ENCODE measurements around the gene TMEM81. TPM values are rescaled to one million over a fixed set of nuclear protein-coding genes. Genes with fewer than 3 reads are reported as not detected.
A peak's percentile ranks its signal among the peaks of the same experiment; 100 is the strongest.

Gene TMEM81
- total and polyA plus RNA-seq, 7 experiments from 2014 or later, result 0.79 to 8.9 (median 3.3) TPM

DNA sequence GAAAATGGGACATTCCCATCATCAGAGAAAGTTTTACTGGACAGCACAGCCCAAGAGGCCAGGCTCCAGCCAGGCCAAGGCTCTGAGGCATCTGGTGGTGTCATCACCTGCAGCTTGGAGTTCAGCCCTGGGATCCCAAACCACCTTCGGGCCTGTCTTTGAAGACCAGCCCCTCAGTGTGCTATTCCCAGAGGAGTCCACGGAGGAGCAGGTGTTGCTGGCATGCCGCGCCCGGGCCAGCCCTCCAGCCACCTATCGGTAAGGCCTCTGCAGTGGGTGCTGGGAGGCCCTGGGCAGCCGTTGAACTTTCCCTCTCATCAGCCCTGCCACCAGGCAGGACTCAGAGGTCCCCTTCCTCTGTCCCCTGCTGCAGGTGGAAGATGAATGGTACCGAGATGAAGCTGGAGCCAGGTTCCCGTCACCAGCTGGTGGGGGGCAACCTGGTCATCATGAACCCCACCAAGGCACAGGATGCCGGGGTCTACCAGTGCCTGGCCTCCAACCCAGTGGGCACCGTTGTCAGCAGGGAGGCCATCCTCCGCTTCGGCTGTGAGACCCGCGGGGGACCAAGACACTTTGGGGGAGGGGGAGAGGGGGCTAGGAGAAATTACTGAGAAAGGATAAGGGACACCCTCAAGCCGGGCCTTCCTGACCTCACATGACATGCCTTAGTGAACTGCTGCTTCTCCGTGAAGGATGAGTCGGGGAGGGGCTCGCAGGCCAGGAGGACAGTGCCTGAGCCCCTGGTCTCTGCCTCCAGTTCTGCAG, 26.3 kb downstream of the TMEM81 start:
- intact Hi-C loops (cut with micrococcal nuclease), result no loop called here
- Histone ChIP-seq H3K4me3 (ENCODE audit: low read length) (no peak overlapping the region), H3K9me3 (ENCODE audit: control insufficient read depth in 2 of 3, low read length in 3 of 3) (no peaks in the 10 kb centered on the region), H3K27ac (ENCODE audit: low read depth, low read length) (no peak overlapping the region), H3K36me3 (ENCODE audit: control insufficient read depth in 2 of 3, insufficient read depth in 3 of 3, low read length in 3 of 3) (no peaks in the 10 kb centered on the region), H3K4me1 (ENCODE audit: control insufficient read depth in 2 of 2, insufficient read depth in 2 of 2, low read length in 2 of 2) (no peaks in the 10 kb centered on the region), H3K27me3 (ENCODE audit: control insufficient read depth in 2 of 2, insufficient read depth in 2 of 2, low read length in 2 of 2) (no peaks in the 10 kb centered on the region)
- Mint-ChIP-seq H3K36me3 (no peaks in the 10 kb centered on the region), H3K27me3 (peaks cover 0 to 5% (median 0%) of the 10 kb centered on the region in 5 donors), H3K9me3 (no peaks in the 10 kb centered on the region), H3K27ac (no peak overlapping the region), H3K4me3 (no peak overlapping the region), H3K4me1 (peaks cover 0 to 4% (median 0%) of the 10 kb centered on the region in 7 donors)
- ATAC-seq (no peak), DNase-seq (no peak)
- ChIA-PET POLR2A (no interaction called here), CTCF (no interaction called here)

DNA sequence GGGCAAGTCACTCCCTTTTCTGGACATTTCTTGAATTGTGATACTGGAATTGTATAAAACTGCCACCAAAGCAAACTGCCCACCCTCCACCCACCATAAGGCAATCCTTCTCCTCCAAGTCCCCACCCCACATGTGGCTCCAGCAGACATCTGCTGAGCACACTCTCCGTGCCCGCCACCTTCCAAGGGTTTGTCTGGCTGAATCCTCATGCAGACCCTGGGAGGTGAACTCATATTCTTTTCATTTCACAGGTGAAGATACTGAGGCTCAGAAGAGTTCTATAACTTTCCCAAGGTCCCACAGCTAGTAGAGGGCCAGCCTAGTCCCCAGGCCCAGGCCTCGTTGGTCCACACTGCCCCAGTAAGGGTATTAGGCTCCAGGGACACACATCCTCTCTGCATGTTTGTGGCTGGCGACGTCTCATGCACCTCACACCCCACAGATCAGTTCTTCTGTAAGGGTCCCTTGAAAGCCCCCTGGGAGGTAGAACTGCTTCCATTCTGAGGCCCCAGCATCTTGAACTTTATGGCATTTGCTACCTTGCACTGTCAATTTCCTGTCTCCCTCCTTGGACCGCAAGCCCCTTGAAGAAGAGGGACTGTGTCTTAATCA, 27.2 kb downstream of the TMEM81 start:
- Histone ChIP-seq H3K9me3 (ENCODE audit: control insufficient read depth in 2 of 3, low read length in 3 of 3) (no peaks in the 10 kb centered on the region), H3K4me1 (ENCODE audit: control insufficient read depth in 2 of 2, insufficient read depth in 2 of 2, low read length in 2 of 2) (no peaks in the 10 kb centered on the region), H3K27me3 (ENCODE audit: control insufficient read depth in 2 of 2, insufficient read depth in 2 of 2, low read length in 2 of 2) (no peaks in the 10 kb centered on the region), H3K36me3 (ENCODE audit: control insufficient read depth in 2 of 3, insufficient read depth in 3 of 3, low read length in 3 of 3) (no peaks in the 10 kb centered on the region), H3K27ac (ENCODE audit: low read depth, low read length) (no peak overlapping the region), H3K4me3 (ENCODE audit: low read length) (no peak overlapping the region)
- CTCF ChIA-PET, result no interaction called here
- intact Hi-C loops (cut with micrococcal nuclease), result no loop called here
- Mint-ChIP-seq H3K36me3 (no peaks in the 10 kb centered on the region), H3K4me1 (peaks cover 0 to 4% (median 0%) of the 10 kb centered on the region in 7 donors), H3K9me3 (no peaks in the 10 kb centered on the region), H3K27me3 (peaks cover 0 to 5% (median 0%) of the 10 kb centered on the region in 5 donors), H3K4me3 (no peak overlapping the region), H3K27ac (no peak overlapping the region)
- DNase-seq (no peak), ATAC-seq (no peak)
- POLR2A ChIA-PET, result no interaction called here

DNA sequence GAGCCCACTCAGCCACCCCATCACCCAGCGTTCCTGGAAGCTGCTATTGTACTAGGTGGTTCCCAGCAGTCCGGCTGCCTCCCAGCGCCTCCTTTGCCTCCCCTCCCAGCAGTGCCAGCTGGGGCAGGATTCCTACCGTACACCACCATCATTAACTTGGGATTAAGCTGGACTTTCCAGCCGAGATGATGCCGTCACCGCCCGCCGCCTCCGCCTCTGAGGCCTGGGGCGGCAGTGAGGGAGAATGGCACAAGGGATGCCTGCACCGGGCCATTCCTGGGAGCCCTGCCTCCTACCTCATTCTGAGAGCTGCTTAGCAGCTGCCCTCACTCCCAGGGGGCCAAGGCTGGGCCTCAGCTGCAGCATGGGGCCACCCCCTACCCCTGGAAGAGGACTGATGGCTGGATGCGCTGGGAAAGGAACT, 28.1 kb downstream of the TMEM81 start:
- Mint-ChIP-seq H3K9me3 (no peaks in the 10 kb centered on the region), H3K27ac (no peak overlapping the region), H3K4me1 (no peaks in the 10 kb centered on the region), H3K36me3 (no peaks in the 10 kb centered on the region), H3K27me3 (peaks cover 0 to 5% (median 0%) of the 10 kb centered on the region in 5 donors), H3K4me3 (no peak overlapping the region)
- Histone ChIP-seq H3K4me3 (ENCODE audit: low read length) (no peak overlapping the region), H3K27me3 (ENCODE audit: control insufficient read depth in 2 of 2, insufficient read depth in 2 of 2, low read length in 2 of 2) (no peaks in the 10 kb centered on the region), H3K4me1 (ENCODE audit: control insufficient read depth in 2 of 2, insufficient read depth in 2 of 2, low read length in 2 of 2) (no peaks in the 10 kb centered on the region), H3K36me3 (ENCODE audit: control insufficient read depth in 2 of 3, insufficient read depth in 3 of 3, low read length in 3 of 3) (no peaks in the 10 kb centered on the region), H3K27ac (ENCODE audit: low read depth, low read length) (no peak overlapping the region), H3K9me3 (ENCODE audit: control insufficient read depth in 2 of 3, low read length in 3 of 3) (no peaks in the 10 kb centered on the region)
- ChIA-PET POLR2A (no interaction called here), CTCF (no interaction called here)
- intact Hi-C loops (cut with micrococcal nuclease), result no loop called here
- DNase-seq (no peak), ATAC-seq (no peak)

DNA sequence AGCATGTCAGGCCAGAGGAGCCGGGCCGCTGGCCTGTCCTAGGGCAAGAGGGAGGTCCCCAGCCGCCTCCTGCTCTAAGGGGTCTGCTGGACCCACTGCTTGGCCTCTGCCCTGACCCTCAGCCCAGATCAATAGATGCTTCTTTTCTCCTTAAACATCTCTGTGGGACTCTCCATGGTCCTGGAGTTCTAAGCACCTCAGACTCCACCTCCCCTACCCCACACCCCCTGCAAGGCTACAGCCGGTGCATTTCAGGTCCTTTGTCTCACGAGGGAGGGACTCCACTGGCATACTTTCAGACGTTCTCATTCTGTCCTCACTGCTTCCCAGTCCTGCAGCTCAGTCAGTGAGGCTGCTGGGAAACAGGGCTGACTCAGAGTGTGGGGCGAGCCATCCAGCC, 30.2 kb downstream of the TMEM81 start:
- H3K36me3 Mint-ChIP-seq, result no peaks in the 10 kb centered on the region
- Histone ChIP-seq H3K9me3 (ENCODE audit: control insufficient read depth in 2 of 3, low read length in 3 of 3) (no peaks in the 10 kb centered on the region), H3K36me3 (ENCODE audit: control insufficient read depth in 2 of 3, insufficient read depth in 3 of 3, low read length in 3 of 3) (no peaks in the 10 kb centered on the region), H3K4me3 (ENCODE audit: low read length) (no peak overlapping the region), H3K27me3 (ENCODE audit: control insufficient read depth in 2 of 2, insufficient read depth in 2 of 2, low read length in 2 of 2) (no peaks in the 10 kb centered on the region), H3K27ac (ENCODE audit: low read depth, low read length) (no peak overlapping the region), H3K4me1 (ENCODE audit: control insufficient read depth in 2 of 2, insufficient read depth in 2 of 2, low read length in 2 of 2) (no peaks in the 10 kb centered on the region)
- peaks cover 0 to 5% (median 0%) of the 10 kb centered on the region in 5 donors for H3K27me3 Mint-ChIP-seq
- intact Hi-C loops (cut with micrococcal nuclease), result no loop called here
- ATAC-seq (no peak), DNase-seq (no peak)
- POLR2A ChIA-PET, result no interaction called here
- CTCF ChIA-PET, result no interaction called here
- H3K27ac Mint-ChIP-seq, result peak overlapping the region in 1 of 9 donors; percentile 21
- no peaks in the 10 kb centered on the region for H3K9me3 Mint-ChIP-seq
- H3K4me1 Mint-ChIP-seq, result no peaks in the 10 kb centered on the region
- H3K4me3 Mint-ChIP-seq, result no peak overlapping the region

DNA sequence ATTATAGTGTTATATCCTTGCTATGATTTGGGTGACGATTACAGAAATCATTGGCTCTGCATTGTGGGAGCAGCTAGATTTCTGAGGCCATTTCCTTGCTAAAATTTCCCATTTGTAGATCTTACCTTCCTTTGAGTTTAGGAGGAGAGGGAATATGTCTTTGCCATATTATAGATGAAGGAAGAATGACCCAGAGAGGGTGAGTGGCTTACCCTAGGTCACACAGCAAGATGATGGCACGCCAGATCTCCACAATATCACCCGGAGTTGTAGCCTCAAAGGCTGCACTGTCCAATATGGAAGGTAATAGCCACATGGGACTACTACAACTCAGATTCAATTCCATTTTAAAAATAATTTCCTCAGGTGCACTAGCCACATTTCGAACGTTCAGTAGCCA, 31.0 kb downstream of the TMEM81 start:
- no peaks in the 10 kb centered on the region for H3K36me3 ChIP-seq (ENCODE audit: control insufficient read depth in 2 of 3, insufficient read depth in 3 of 3, low read length in 3 of 3)

DNA sequence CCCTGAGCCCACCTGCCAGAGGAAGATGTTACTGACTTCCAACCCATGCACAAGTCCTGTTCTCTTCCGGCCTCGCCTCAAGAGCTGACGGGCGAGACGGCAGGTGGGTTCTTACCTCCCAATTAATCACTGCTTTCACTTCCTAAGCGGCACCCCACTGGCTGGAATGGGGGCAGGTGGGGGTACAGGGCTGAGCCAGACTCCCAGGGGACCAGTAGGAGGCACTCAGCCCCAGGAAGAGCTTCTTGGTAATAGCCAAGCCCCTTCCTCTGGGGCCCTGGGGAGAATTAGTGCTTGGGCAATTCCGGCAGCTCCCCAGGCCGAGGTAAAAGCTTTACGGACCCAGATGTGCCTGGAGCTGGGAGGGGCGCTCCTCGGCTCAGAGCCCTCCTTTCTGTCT, 31.6 kb downstream of the TMEM81 start:
- intact Hi-C loops (cut with micrococcal nuclease), result no loop called here
- H3K27ac Mint-ChIP-seq, result no peak overlapping the region
- no peaks in the 10 kb centered on the region for H3K4me1 ChIP-seq (ENCODE audit: control insufficient read depth in 2 of 2, insufficient read depth in 2 of 2, low read length in 2 of 2)
- H3K4me3 Mint-ChIP-seq, result no peak overlapping the region
- H3K9me3 ChIP-seq (ENCODE audit: control insufficient read depth in 2 of 3, low read length in 3 of 3), result no peaks in the 10 kb centered on the region
- H3K4me3 ChIP-seq (ENCODE audit: low read length), result no peak overlapping the region
- DNase-seq (no peak), ATAC-seq (no peak)
- peaks cover 0 to 9% (median 1%) of the 10 kb centered on the region in 5 donors for H3K27me3 Mint-ChIP-seq
- H3K27ac ChIP-seq (ENCODE audit: low read depth, low read length), result no peak overlapping the region
- CTCF ChIA-PET, result interaction anchor here (0.5 kb wide), 1 partner anchor 24 kb away, joined by 3 read pairs; no protein-coding TSS in a partner anchor
- no peaks in the 10 kb centered on the region for H3K4me1 Mint-ChIP-seq
- no peaks in the 10 kb centered on the region for H3K36me3 ChIP-seq (ENCODE audit: control insufficient read depth in 2 of 3, insufficient read depth in 3 of 3, low read length in 3 of 3)
- H3K36me3 Mint-ChIP-seq, result no peaks in the 10 kb centered on the region
- no peaks in the 10 kb centered on the region for H3K27me3 ChIP-seq (ENCODE audit: control insufficient read depth in 2 of 2, insufficient read depth in 2 of 2, low read length in 2 of 2)
- POLR2A ChIA-PET, result no interaction called here
- H3K9me3 Mint-ChIP-seq, result no peaks in the 10 kb centered on the region

More for the DNA sequence above, 31.0 kb downstream of the TMEM81 start:
- ChIA-PET POLR2A (no interaction called here), CTCF (no interaction called here)
- Histone ChIP-seq H3K9me3 (ENCODE audit: control insufficient read depth in 2 of 3, low read length in 3 of 3) (no peaks in the 10 kb centered on the region), H3K27me3 (ENCODE audit: control insufficient read depth in 2 of 2, insufficient read depth in 2 of 2, low read length in 2 of 2) (no peaks in the 10 kb centered on the region), H3K4me1 (ENCODE audit: control insufficient read depth in 2 of 2, insufficient read depth in 2 of 2, low read length in 2 of 2) (no peaks in the 10 kb centered on the region), H3K27ac (ENCODE audit: low read depth, low read length) (no peak overlapping the region), H3K4me3 (ENCODE audit: low read length) (no peak overlapping the region)
- Mint-ChIP-seq H3K27ac (no peak overlapping the region), H3K9me3 (no peaks in the 10 kb centered on the region), H3K4me1 (no peaks in the 10 kb centered on the region), H3K36me3 (no peaks in the 10 kb centered on the region), H3K27me3 (peaks cover 0 to 8% (median 0%) of the 10 kb centered on the region in 5 donors), H3K4me3 (no peak overlapping the region)
- intact Hi-C loops (cut with micrococcal nuclease), result no loop called here
- DNase-seq (no peak), ATAC-seq (no peak)

DNA sequence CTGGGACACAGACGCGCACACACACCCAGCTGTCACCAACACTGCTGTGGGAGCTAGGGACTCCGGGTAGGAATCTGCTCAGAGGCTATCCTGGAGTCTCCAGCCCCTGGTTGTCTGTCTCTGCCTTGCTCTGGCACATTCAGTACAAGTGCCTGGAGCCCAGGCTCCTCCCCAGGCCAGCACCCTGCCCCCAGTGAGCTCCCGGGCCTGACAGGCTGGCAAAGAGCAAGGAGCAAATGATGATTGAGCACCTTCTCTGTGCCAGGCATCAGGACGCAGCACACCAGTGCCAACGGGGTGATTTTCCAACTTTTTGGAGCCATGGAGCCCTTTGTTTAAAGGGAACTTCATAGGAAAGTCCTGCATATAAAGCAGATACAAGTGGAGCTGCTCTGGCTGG, 34.8 kb downstream of the TMEM81 start:
- Histone ChIP-seq H3K9me3 (ENCODE audit: control insufficient read depth in 2 of 3, low read length in 3 of 3) (no peaks in the 10 kb centered on the region), H3K4me1 (ENCODE audit: control insufficient read depth in 2 of 2, insufficient read depth in 2 of 2, low read length in 2 of 2) (no peaks in the 10 kb centered on the region), H3K36me3 (ENCODE audit: control insufficient read depth in 2 of 3, insufficient read depth in 3 of 3, low read length in 3 of 3) (no peaks in the 10 kb centered on the region), H3K27me3 (ENCODE audit: control insufficient read depth in 2 of 2, insufficient read depth in 2 of 2, low read length in 2 of 2) (no peaks in the 10 kb centered on the region), H3K4me3 (ENCODE audit: low read length) (no peak overlapping the region), H3K27ac (ENCODE audit: low read depth, low read length) (no peak overlapping the region)
- H3K36me3 Mint-ChIP-seq, result no peaks in the 10 kb centered on the region
- peaks cover 17 to 36% (median 23%) of the 10 kb centered on the region in 5 donors for H3K27me3 Mint-ChIP-seq
- DNase-seq (no peak), ATAC-seq (no peak)
- ChIA-PET CTCF (no interaction called here), POLR2A (no interaction called here)
- intact Hi-C loops (cut with micrococcal nuclease), result no loop called here
- H3K9me3 Mint-ChIP-seq, result no peaks in the 10 kb centered on the region
- no peak overlapping the region for H3K27ac Mint-ChIP-seq
- no peak overlapping the region for H3K4me3 Mint-ChIP-seq
- no peaks in the 10 kb centered on the region for H3K4me1 Mint-ChIP-seq
